SK-N-SH (cell line): Measurements from ENCODE around the gene PTPN6.

Experiments used
- RAD21 ChIP-seq: IDR thresholded peaks from 2 replicates; pipeline ENCODE4 v1.6.1; 2012; ENCODE audit warnings: mild to moderate bottlenecking, low read length
- SMC3 ChIP-seq: IDR thresholded peaks from 2 replicates; pipeline ENCODE4 v1.6.1; 2012; ENCODE audit warnings: low read depth, low read length, improper control_type of control experiment

DNA sequence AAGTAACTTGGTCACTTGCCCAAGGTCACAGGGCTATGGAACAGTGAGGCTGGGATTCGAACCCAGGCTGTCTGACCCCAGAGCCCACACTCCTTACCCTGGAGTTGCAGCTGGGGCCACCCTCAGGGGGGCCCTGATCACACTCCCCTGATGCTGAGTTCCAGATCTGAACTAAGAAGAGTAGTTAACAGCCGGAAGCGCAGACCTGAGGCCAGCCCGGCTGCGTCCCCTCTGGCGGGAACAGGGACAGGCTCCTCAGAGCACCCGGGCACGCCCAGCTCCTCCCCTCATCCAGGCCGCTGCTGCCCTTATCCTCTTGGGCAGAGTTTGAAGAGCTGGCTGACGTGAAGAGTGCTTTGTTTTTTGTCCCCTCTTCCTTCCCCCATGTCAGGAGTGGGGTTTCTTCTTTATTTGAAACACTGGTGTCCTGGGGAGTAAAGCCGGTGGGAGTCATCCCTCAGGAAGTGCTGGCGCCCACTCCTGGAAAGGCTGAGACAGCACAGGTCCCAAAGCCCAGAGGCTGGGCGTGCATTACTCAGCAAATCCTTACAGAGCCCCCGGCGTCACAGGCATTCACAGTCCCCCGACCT is 10.6 kb downstream of the PTPN6 start:
- no peak for TF ChIP-seq RAD21
- TF ChIP-seq SMC3 = peak; percentile 35
